Skeletal muscle cell (primary cell): ENCODE data around the gene PNMA8C.
A peak's percentile ranks its signal among the peaks of the same experiment; 100 is the strongest.

Source experiments
- DNase-seq: peaks from one replicate; pipeline ENCODE4 v3.0.0-alpha.2; 2010; ENCODE audit warnings: low read depth
- H3K4me3 ChIP-seq: 2 replicates; pipeline ENCODE4 v1.5.1; 2011; ENCODE audit warnings: low read depth, mild to moderate bottlenecking, control low read depth, low read length, moderate library complexity

Gene PNMA8C

DNA sequence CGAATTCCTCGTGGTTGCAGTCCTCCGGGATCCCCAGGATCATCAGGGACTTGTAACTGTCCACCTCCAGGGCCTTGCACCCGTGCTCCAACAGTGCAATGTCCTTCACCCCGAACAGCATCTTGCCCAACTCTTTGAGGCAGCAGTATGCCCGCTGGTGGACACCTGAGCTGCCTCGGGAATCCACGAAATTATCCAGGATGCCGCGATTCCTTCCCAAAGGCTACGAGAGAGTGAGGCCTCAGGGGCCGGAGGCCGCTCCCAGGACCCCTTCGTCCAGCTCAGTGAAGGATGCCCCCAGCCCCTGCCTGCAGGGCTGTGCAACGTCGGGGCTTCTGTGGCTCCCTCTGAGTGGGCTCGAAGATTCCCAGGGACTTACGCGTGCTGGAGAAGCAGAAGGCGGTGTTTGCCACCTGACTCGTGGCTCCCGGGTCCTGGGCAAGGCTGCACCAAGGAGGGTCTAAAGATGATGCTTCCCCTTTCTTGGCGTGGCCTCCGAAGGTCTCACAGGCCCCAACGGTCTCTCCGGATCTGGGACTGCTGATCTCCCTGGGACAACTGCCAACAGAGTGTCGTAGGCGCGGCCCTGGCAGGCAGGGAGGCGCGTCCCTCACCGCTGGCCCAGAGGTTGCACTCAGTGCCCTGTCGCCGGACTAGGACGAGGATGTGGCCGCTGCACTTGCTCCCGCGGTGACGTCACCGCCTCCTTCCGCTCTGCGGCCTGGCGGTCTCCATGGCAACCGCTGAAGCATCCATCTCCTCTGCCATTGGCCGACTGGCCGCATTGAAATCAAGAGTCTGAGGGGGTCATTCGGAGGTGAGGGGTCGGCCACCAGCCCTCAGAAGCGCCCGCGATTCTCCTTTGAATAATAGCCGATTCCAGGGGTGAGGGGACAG is at the start of gene PNMA8C:
PNMA8C (minus strand) TSS at position 698 of the 897 bp plus-strand sequence; CDS start at position 121, 577 bp downstream.
- no peak for DNase-seq
- no peak within 1 kb of the TSS for H3K4me3 ChIP-seq

DNA sequence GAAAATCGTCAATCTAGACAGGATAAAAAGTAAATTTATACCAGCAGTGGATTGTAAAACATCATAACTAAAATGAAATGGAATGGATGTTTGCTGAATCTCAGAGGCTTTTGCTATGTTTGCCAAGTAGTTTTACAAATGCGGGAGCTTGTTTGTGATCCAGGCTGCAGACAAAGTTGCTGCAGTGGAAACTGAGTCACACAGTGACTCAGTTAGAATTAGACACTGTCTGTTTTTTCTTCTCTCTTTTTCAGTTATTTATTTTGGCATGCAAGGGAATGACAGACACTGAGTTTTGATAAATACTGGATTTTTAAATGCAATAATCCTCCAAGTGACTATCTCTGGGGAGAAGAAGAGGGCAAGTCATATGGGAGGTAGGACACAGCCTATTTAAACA is 47.2 kb upstream of the PNMA8C start:
- DNase-seq: no peak
- H3K4me3 ChIP-seq: no peak overlapping the region

DNA sequence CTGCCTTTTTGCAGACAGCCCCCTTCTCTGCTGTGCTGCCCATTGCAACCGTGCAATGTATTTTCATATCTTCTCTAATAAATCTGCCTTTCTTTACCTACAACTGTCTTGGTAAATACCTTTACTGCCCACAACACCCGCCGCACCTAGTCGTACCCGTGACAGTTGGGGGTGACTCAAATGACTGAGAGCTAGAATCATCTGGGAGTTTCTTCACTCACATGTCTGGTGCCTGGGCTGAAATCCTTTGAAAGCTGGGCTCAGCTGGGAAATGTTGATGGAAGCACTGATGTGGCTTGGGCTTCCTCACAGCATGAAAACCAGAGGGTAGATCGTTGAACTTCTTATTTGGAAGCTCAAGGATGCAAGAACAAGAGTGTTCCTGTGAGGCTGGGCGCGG is 45.5 kb upstream of the PNMA8C start:
- H3K4me3 ChIP-seq: no peak overlapping the region
- DNase-seq: no peak

DNA sequence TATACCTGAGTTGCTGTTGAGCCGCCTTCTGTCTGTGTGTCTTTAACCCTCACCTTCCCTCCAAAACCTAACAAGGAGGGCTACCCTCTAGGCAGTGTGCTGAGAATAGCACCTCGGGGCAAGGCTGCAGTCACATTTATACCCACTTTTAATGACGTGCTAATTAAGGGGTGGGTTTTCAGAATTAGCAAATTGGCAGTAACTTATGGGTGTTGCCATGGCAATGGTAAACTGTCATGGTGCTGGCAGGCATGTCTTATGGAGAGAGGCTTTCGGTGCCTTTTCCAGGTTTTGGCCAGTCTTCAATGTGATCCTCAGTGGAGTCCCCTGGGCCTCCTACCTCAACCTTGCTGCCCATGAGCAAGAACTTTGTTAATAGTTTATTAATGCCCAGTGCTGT is 43.9 kb upstream of the PNMA8C start:
- no peak overlapping the region for H3K4me3 ChIP-seq
- DNase-seq: no peak

DNA sequence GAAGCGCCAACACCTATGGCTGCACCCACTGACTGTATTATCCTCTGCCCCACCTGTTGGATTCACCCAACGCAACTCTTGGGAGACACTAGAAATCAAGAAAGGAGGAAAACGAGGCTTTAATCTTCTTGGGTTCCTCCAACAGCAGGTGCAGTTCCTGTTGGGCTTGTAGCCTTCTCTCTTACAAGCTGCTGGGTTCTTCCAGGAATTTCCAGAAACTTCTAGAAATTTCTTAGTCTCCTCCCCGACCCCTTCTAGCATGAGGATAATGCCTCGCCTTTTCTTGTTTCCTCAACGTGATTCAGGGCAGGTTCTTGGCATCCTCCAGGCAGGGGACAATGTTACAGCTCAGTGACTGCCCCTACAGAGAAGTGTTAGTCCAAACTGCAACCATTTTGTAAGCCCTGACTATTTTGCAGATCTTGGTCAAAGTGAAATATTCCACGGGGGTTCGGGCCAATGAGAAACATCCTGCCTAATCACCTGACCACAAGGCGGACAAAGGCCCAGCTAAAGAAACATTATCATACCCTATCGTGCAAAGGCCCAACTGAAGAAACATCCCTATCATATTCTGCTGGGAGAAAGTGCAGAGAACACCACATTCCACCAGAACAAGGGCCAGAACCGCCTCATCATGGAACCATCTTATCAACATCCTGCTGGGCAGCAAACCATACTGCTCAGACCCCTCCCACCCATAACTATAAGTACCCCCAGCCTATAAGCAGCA is 43.2 kb upstream of the PNMA8C start:
- peak overlapping the region; percentile 46 for H3K4me3 ChIP-seq
- no peak for DNase-seq

DNA sequence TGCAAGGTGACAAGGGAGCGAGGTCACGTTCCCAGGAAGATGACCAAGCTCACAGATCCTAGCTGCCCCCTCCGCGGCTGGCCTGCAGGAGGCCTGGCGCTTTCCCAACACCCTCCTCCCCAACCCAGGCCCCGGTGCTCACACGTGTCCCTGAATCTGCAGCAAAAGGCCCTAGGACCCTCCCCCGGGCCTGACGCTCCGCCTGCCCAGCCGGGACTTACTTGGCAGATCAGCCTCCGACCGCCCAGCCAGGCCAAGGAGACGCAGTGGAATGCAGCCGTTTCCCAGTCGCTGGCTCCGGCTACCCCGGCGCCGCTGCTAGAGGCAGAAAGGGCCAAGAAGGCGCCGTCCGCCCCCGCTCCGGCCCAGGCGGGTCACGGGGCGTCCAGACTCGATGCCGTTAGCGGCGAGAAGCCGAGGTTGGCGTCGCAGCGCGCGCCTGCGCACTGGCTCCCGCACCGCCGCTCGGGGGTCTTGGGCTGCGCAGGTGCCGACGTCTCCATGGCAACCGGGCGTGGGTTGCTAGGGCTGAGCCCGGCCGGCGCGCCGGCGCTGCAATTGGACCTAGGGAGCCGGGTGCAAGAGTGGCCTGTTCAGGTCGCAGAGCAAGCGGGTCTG is 42.5 kb upstream of the PNMA8C start, which contains the start of gene PNMA8A:
PNMA8A (minus strand) TSS at position 448 of the 618 bp plus-strand sequence. CDS start 528 bp downstream, outside the sequence.
- peak within 1 kb of the TSS; percentile 46 for H3K4me3 ChIP-seq
- DNase-seq: no peak

DNA sequence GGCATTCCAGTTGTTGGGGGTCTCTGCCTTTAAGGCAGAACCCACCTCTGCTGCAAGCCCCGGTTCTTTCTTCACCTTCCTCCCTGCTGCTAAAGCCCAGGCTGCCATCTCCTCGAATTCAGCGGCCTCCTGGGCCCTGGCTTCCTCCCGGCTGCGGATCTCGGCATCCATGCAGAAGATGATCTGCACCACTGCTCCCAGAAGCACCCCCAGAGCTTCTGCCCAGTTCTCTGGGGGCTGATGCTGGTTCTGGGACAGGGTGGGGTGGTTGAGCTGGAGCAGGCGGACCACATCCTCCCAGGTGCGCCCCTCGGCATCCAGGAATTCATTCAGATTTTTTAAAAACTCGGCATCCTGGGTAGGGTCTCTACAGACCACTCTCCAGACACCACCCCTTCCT is 41.6 kb upstream of the PNMA8C start:
- H3K4me3 ChIP-seq: no peak overlapping the region
- no peak for DNase-seq

DNA sequence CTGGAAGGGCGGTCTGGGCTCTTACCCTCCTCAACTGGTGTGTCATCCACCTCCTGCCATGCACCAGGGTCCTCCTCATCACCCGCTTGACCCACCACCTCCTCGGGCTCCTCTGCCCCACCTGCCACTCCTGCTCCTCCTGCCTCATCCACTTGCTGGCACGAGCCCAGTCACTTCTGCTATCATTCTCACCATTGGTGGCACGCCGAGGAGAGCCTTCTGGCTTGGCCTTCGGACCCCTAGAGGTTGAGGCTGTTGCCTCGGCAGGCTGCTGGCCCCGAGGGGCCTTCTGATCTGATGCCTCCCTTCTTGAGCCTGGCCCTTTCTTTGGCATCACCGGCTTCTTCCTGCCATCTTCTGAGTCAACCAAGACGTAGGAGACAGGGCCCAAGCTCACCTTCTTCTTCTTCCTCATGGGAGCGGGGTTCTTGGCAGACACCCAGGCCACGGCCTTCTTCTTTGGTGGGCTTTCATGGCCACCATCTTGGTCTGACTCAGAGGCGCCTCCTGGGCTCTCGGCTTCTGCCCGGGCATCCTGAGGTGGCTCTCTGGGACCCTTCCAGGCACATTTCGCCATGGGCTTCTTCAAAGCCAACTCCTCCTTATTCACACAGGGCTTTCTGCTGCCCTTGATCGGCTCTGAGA is 40.9 kb upstream of the PNMA8C start:
- DNase-seq: no peak
- no peak overlapping the region for H3K4me3 ChIP-seq

DNA sequence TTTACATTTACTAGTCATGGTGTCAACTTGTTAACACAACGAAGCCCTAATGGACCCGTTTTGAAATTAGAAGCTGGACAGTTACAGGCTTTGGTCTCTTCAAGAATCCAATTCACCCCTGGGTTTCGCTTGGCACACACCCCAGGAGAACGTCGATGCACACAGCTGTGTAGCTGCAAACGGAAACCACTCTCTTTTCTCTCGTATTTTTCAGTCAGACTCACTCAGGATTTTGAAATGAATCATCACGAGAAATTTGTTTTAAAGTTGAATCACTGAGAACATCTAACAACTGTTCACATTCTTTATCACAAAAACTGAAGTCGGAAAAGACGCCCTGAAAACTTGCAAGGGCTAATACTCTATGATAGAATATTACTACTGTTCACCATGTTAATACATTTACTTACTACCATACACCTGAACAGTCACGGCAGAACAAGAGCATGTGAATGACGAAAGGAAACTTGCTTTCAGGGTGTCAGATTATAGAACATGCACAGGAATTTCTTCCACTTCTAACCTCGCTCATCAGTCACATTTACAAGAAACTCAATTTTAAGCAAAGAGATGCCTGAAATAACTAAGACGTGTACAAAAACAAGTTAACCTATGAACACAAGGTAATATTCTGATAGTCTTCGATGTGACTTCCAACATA is 37.9 kb upstream of the PNMA8C start:
- H3K4me3 ChIP-seq: peak overlapping the region; percentile 21
- peak; percentile 72 for DNase-seq

DNA sequence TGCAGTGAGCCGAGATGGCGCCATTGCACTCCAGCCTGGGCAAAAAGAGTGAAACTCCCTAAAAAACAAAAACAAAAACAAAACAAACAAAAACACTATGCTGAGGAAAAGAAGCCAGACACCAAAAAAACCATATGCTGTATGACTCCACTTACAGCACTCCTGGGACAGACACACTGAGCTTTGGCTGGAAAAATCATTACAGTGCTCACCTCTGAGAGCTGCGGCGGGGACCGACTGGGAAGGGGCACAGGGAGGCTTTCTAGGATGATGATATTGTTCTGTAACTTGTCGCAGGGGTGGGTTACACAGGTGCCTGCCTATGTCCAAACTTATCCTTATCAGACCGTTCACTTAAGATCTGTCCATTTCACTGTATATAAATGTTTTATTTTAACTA is 34.8 kb upstream of the PNMA8C start:
- DNase-seq: no peak
- no peak overlapping the region for H3K4me3 ChIP-seq

DNA sequence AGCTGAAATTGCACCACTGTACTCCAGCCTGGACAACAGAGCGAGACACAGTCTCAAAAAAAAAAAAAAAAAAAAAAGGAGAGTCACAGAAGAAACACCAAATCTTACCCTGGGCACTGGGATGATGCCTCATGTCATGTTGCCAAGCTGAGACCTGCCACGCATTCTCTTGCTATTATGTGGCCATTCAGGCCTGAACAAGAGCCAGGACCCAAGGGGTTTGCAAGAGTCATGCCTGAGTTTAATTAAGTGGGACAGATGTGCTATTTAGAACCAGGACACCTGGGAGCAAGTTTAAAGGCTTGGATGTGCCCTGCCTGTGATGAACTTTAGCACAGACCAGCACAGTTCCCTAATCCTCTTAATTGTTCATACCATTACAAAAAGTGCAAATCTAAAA is 32.8 kb upstream of the PNMA8C start:
- DNase-seq: no peak
- H3K4me3 ChIP-seq: no peak overlapping the region

DNA sequence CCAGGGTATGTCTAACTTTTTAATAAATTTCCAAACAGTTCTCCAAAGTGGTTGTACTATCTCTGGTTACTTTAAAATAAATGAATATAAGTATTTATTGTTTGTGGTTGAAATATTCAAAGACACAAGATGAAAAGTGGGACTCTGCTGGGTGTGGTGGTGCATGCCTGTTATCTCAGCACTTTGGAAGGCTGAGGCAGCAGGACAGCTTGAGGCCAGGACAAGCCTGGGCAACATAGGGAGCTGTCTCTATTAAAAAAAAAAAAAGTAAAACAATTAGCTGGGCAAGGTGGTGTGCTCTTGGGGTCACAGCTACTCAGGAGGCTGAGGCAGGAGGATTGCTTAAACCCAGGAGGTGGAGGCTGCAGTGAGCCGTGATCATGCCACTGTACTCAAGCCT is 32.2 kb upstream of the PNMA8C start:
- no peak overlapping the region for H3K4me3 ChIP-seq
- DNase-seq: no peak

DNA sequence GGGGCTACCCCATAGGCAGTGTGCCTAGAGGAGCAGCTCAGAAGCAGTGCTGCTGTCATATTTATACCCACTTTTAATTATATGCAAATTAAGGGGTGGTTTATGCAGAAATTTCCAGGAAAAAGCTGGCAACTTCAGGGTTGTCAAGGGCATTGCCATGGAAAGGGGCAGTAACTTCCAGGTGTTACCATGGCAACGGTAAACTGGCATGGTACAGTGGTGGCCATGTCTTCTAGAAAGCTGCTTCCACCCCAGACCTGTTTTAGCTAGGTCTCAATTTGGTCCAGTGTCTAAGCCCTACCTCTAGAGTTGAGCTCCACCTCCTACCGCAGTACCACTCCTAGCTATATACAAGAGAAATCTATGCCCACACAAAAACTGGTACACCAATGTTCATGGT is 31.3 kb upstream of the PNMA8C start:
- H3K4me3 ChIP-seq: no peak overlapping the region
- no peak for DNase-seq

DNA sequence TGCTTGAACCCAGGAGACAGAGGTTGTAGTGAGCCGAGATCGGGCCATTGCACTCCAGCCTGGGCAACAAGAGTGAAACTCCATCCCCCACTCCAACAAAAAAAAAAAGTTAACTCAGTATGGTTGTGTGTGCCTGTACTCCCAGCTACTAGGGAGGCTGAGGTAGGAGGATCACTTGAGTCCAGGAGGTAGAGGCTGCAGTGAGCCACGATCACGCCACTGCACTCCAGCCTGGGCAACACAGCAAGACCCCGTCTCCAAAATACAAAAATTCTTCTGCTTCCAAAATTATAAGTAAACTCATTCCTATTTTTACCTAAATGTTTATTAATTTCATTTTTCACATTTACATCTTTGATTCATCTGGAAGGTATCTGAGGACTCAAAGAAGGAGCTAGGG is 28.2 kb upstream of the PNMA8C start:
- H3K4me3 ChIP-seq: no peak overlapping the region
- no peak for DNase-seq

DNA sequence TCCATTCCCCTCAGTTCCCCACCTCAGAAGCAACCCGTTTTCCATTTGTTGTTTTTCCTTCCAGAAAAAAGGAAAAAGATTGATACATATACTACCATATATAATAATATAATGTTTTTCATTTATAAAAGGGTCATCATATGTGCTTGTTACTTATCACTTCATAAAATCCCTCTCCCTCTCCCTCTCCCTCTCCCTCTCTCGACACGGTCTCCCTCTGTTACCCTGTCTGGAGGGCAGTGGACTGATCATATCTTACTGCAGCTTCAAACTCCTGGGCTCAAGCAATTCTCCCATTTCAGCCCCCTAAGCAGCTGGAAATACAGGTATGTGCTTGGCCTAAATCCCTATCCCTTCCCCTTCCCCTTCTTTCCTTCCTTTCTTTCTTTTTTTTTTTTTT is 25.5 kb upstream of the PNMA8C start:
- no peak overlapping the region for H3K4me3 ChIP-seq
- no peak for DNase-seq

DNA sequence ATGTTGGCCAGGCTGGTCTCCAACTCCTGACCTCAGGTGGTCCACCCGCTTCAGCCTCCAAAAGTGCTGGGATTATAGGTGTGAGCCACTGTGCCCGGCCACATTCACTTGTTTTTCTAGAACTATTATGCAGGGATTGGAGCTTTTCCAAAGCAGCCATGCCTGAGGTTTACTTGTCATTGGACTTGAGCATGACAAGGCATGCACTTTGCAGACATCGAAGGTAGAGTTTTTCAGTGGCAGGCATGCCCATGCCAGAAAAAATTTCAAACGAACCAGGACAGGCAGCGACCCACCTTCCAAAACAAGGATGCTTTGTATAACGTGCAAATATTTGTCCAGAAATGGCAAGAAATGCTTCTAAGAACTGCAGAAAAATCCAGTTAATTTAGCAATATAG is 24.9 kb upstream of the PNMA8C start:
- no peak for DNase-seq
- no peak overlapping the region for H3K4me3 ChIP-seq

DNA sequence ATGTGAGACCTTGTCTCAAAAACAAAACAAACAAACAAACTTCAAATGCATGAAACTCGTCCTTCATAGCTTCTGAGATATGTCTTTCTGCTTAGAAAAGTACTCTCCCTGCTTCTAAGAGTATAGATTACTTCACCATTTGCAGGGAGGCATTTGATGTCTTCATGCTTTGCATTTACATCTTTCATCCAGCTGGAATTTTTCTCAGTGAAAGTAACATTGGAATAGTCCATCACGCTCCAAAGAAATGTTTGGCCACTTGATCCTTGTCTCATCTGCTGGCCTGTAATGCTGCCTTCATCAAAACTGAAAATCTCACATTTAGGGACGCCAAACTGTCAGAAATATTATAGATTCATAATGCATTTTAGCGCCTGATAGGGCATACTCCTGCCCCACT is 23.4 kb upstream of the PNMA8C start:
- no peak for DNase-seq
- no peak overlapping the region for H3K4me3 ChIP-seq

DNA sequence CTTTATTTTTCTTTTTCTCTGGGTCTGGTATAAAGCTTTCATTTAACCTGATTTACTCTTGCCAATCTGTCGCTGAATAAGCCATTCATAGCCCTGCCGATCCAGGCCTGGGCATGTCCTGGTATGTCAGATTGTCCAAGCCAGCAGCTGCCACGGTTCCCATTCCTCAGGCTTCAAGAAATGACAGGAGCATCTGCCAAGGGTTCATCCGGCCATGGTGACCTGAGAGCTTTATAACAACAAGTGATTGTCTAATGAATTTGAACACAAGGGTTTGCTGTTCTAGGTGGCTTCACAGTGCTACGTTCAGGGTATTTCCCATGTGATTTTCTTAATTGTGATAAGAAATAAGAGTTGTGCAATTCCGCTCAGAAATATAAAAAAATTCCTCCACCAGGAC is 22.6 kb upstream of the PNMA8C start:
- DNase-seq: no peak
- H3K4me3 ChIP-seq: no peak overlapping the region

DNA sequence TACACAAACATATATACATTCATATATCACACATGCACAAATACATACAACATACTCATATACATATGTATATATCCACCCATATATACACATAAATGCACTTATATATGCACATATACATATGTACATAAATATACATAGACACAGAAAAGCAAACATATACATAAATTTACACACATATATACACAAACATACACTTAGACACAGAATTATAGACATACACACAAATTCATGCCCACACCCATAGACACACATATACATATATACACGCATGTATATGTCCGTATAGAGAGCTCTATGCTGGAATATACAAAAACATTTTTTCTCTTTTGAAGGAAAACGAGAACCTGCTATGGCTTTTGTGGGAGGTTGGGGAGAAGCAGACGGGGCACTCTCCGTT is 22.0 kb upstream of the PNMA8C start:
- no peak overlapping the region for H3K4me3 ChIP-seq
- no peak for DNase-seq
